Left colon (tissue), 2 donors: Measurements from ENCODE around the gene SLC25A47. TPM values are rescaled to one million over a fixed set of nuclear protein-coding genes. Genes with fewer than 3 reads are reported as not detected.

ENCODE experiments used
- ATAC-seq: fragments of 200-7000 bp; cut with Tn5 transposase; one replicate; pipeline ENCODE4 v1.9.1; 2020; ENCODE audit warnings: mild to moderate bottlenecking, moderate library complexity
- DNase-seq, 2 donors: peaks; one replicate each; pipeline ENCODE4 v3.0.0-alpha.2; 2020
- intact Hi-C, 2 donors: fragments of 100-400 bp; cut with DNase I in 1 of 2; cut with micrococcal nuclease in 1 of 2; formaldehyde crosslinking; loops; one replicate each; pipeline versions ENCODE4 v1.11.2 to v1.14.0; 2022; cut with DNase I, micrococcal nuclease
- total RNA-seq, 2 donors: library from RNA; stranded (reverse); fragmentation: NEBNext Ultra II Directional; extraction: Animal tissue kit (Norgen Biotek cat#: 25700); gene quantifications; one replicate each; pipeline ENCODE4 v1.2.1, GENCODE V29; 2021
- donor health status: DM: no; HTN: no; CAD: no.
- donor health status: DM: yes; HTN: yes; CAD: no.

SLC25A47 gene
- total RNA-seq, 2 donors from 2014 or later = 0.28 TPM; not detected in 1

GRCh38 chr14:100317389-100317788 lies 5.8 kb upstream of the SLC25A47 start:
- intact Hi-C loops = no loop called here
- DNase-seq (no peak), ATAC-seq (no peak)

DNA sequence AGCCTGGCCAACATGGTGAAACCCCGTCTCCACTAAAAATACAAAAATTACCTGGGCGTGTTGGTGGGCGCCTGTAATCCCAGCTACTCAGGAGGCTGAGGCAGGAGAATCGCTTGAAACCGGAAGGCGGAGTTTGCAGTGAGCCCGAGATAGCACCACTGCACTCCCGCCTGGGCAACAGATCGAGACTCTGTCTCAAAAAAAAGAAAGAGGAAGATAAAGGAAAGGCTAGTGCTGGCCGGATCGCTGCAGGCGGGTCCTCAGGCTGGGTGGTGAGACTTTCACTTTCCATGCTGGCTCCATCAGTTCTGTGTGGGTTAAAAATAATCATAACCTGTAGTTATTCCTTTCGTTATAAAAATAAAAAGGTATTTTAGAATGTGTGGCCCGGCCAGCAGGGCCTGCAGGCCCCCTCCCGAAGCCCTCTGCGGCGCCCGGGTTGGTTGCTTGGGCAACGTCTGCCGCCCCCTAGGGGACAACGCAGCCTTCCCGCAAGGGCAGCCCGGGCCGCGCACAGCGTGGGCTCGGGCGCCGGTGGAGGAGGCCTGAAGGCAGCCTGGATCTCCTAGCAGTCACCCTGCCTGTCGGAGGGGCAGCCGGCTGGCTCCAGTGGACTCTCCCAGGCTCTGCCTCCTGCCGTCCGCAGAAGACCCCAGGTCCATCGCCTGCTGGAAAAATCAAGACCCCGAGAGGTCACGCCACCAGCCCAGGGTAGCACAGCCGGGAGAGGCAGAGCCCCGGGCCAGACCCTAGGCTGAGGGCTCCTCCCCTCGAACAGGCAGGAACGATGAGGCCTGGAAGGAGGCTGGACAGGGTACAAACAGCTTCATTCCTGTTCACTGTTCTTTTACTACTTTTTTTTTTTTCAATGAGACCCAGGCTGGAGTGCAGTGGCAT lies 5.0 kb upstream of the SLC25A47 start:
- DNase-seq = peak; percentile 51 to 82
- peak; percentile 83 for ATAC-seq
- intact Hi-C loops = no loop called here

DNA sequence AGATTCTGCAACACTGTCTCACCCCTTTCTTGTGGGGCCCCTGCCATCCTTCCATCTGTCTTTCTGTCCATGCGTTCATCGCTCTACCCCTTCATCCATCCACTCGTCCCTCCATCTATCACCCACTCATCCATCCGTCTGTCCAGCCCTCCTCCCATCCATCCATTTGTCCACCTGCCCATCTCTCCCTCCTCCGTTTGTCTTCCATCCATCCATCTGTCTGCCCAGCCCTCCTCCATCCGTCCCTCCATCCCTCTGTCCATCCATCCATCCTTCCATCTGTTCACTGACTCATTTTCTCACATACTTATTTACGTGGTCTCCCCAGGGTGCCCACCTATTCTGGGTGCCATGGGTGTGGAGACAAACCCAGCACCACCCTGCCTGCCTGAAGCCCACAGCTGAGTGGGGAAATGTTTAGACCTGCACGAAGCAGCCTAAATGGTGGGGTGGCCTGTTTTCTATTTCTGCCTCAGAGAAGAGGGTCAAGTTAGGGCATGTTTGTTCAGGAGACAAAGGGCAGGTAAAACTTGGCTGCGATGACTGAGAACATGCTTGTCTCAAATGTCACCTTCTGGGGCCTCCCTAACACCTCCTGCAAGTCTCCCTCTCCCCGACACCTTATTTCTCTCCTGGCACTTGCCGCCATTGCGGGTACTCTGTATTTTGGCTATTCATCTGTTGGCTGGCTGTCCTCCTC lies 2.8 kb upstream of the SLC25A47 start:
- intact Hi-C loops = no loop called here
- ATAC-seq (no peak), DNase-seq (no peak)

DNA sequence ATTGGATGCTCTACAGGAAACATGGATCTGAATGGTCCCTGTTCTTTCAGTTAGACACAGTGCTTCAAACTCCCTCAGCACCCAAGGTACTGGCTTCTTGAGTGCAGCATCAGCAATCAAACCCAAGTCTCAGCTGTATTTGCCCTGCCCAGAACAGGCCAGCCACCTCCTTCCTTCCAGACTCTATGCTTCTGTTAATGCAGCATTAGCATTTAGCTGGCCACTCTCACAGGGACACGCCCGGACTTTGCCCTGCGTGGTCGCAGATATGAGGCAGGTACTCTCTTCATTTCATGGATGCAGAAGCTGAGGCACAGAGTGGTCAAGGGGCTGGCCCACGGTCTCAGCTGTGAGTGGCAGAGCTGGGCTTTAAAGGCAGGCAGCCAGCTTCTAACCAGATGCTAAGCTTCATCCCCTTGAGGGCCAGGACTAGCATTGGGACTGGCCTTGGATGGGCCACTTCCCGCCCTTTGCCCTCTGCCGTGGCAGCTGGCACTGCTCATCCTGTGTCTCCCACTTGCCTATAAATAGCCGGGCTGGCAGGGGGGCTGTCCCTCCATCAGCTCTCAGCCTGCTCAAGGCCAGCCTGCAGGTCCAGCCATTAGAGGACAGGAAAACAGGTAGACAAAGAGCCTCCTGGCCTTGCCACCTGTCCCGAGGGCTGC lies 1.5 kb upstream of the SLC25A47 start:
- intact Hi-C loops = no loop called here
- ATAC-seq (no peak), DNase-seq (no peak)

DNA sequence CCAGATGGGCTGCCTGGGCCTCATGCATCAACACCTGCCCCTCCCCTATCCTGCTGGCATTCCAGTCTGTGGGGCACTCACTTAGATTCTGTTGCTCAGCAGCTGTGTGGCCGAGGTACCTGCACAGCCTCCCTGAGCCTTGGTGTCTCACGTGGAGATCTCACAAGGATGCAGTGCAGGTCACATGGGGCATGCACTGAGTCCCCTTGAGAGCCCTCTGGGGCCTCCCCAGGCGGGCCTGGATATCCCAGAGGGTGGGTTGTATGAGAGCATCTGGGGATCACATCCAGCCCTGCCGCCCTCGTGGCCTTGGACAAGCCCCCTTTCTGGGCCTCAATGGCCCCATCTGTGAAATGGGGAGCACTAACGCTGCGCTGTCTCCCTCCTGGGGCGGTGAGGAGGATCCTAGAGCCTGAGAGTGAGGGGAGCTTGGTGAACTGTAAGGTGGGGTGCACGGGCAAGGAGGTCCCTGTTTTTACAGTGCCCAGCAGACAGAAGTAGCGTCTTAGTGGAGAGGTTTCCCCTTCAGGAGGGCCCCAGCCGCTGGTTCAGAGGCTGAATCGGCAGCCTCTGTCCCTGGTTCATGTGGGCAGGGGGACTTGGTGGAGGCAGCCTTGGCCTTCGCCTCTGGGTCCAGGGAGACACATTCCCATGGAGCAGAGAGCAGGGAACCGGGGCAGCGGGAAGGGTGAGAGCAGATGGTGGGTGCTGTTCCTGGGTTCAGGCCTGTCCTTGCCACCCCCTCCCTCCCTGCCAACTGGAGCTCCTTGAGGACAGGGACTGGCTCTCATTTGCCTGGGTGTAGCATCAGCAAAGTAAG lies 791 bp upstream of the SLC25A47 start:
- no peak for DNase-seq
- ATAC-seq = no peak
- intact Hi-C loops = no loop called here

GRCh38 chr14:100323942-100324307 lies 786 bp downstream of the SLC25A47 start:
- intact Hi-C loops = no loop called here
- ATAC-seq (no peak), DNase-seq (no peak)

- ATAC-seq = peak; percentile 49
- DNase-seq = no peak
- intact Hi-C loops = no loop called here
These were observed 2.1 kb downstream of the SLC25A47 start for GRCh38 chr14:100325231-100325632.

DNA sequence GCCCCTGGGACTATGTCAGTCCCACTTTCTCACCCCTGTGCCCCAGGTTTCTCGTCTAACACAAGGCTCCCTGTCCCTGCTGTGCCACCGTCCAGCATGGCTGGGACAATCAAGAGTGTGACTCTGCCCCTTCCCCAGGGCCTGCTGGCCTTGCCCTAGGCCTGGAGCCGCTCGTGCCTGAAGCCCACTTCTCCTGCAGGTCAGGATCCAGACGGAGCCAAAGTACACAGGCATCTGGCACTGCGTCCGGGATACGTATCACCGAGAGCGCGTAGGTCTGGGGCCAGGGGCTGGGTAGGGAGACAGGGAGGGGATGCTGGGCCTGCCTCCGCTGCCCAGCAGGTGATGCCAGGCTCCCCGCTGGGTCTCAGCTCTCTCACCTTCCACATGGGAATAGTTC lies 2.8 kb downstream of the SLC25A47 start:
- DNase-seq = no peak
- ATAC-seq = no peak
- intact Hi-C loops = no loop called here

DNA sequence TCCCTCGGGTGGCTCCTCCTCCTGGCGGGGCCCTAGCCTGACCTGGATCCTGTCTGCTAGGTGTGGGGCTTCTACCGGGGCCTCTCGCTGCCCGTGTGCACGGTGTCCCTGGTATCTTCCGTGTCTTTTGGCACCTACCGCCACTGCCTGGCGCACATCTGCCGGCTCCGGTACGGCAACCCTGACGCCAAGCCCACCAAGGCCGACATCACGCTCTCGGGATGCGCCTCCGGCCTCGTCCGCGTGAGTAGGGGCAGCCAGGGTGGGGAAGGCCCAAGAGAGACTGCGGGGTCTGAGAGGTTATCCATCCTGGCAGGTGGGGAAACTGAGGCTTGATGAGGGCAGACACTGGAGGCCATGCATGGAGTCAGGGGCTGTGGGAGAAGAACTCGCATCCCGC lies 4.0 kb downstream of the SLC25A47 start:
- no peak for ATAC-seq
- intact Hi-C loops = no loop called here
- DNase-seq = no peak

GRCh38 chr14:100328495-100329163 lies 5.5 kb downstream of the SLC25A47 start:
- DNase-seq = peak; percentile 62 to 70
- peak; percentile 87 for ATAC-seq
- intact Hi-C loops = no loop called here

- intact Hi-C loops = no loop called here
- ATAC-seq = no peak
- no peak for DNase-seq
These were observed 6.3 kb downstream of the SLC25A47 start for GRCh38 chr14:100329233-100330006.

- ATAC-seq (no peak), DNase-seq (no peak)
- intact Hi-C loops = no loop called here
These were observed 6.8 kb downstream of the SLC25A47 start for GRCh38 chr14:100330007-100330344.

DNA sequence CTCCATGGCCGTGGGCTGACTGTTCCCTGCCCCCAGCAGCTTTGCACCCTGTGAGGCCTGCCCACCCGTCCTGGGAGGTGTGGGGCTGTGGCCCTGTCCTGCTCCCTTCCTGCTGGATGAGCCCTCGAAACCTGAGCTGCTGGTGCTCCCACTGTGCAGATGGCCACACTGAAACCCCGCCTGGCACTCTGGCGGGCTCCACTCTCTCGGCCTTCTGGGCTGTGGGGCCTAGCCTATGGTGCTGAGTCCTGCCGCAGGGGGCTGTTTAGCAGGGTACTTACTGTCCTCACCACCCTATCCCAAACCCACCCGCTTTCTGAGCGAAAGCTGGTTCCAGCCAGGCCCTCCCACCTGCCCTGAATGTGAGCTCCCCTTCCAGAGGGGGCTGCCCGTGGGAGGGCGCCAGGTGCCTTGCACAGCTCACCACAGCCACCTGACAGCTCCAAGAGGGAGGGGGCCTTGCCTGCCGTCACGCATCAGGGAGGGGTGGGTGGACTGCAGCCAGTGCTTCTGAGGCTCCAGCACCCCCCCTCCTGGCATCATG lies 7.3 kb downstream of the SLC25A47 start:
- intact Hi-C loops = no loop called here
- no peak for ATAC-seq
- DNase-seq = no peak

DNA sequence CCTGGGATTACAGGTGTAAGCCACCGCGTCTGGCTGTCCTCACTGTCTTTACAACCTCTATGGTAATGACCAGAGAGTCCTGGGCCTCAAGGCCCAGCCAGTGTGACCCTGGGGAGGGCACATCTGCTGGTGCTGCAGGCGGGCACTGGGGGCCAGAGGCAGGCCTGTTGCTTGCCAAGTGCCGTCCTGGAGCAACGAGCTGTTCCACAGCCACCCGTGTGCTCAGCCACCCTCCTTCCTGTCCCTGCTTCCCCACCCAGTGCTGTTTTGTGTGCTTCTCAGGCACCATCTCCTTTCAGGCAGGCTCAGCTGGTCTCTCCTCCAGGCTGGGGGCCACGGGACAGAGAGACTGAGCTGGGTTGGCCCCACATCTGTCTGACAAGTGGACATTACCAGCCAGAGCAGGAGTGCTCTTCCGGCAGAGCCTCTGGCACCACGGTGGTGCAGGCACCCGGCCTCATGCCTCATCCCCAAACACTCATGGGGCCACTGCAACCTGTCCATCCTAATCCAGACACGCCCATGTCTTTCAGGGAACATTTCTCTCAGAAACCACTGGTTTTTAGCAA lies 9.0 kb downstream of the SLC25A47 start:
- ATAC-seq (no peak), DNase-seq (no peak)
- intact Hi-C loops = no loop called here

- DNase-seq = no peak
- no peak for ATAC-seq
- intact Hi-C loops = no loop called here
These were observed 9.7 kb downstream of the SLC25A47 start for GRCh38 chr14:100332797-100333196.

GRCh38 chr14:100333311-100333710 lies 10.2 kb downstream of the SLC25A47 start:
- intact Hi-C loops = no loop called here
- DNase-seq (no peak), ATAC-seq (no peak)

- ATAC-seq (no peak), DNase-seq (peak in 1 of 2 donors; percentile 8)
- intact Hi-C loops = no loop called here
These were observed 10.7 kb downstream of the SLC25A47 start for GRCh38 chr14:100333827-100334226.
